ENCODE data around the gene PRDM2. TPM values are rescaled to one million over a fixed set of nuclear protein-coding genes. Genes with fewer than 3 reads are reported as not detected.

The PRDM2 gene
- total RNA-seq, 1 donor from 2014 or later = 23.0 TPM

DNA sequence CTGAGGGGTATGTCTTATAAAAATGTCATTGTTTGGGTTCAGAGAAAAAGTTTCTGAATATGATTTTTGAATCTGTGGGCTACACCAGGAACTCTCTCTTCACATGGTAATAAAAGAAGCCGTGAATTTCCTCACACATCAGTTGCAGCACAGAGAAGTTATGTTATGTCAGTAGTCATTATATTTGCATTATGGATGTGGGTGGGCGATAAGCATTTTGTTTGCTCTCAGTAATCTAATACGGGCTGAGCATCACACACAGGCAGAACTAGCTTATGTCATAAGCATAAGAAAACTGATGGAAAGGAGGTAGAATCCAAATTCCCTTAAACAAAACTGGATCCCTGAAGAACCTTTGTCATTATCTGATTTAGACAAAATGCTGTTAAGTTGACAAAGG, 70.8 kb downstream of the PRDM2 start:
- H3K27me3 ChIP-seq (ENCODE audit: control insufficient read depth in 3 of 3, insufficient read depth in 3 of 3, low read length in 3 of 3) = no peaks in the 10 kb centered on the region
- no peak overlapping the region for H3K4me3 ChIP-seq (ENCODE audit: low read length in 3 of 3)
- no peaks in the 10 kb centered on the region for H3K9me3 ChIP-seq (ENCODE audit: control insufficient read depth in 3 of 3, low read length in 3 of 3)
- no peak overlapping the region for H3K27ac ChIP-seq (ENCODE audit: low read depth, low read length)
- no peak overlapping the region for H3K9ac ChIP-seq (ENCODE audit: low read depth in 1 of 3, low read length in 3 of 3)
- peaks cover 5 to 10% (median 7%) of the 10 kb centered on the region in 3 donors for H3K4me1 ChIP-seq (ENCODE audit: control insufficient read depth in 3 of 3, insufficient read depth in 3 of 3, low read length in 3 of 3)
- peaks cover 0 to 26% (median 4%) of the 10 kb centered on the region in 3 donors for H3K36me3 ChIP-seq (ENCODE audit: control insufficient read depth in 3 of 3, insufficient read depth in 3 of 3, low read length in 3 of 3)

DNA sequence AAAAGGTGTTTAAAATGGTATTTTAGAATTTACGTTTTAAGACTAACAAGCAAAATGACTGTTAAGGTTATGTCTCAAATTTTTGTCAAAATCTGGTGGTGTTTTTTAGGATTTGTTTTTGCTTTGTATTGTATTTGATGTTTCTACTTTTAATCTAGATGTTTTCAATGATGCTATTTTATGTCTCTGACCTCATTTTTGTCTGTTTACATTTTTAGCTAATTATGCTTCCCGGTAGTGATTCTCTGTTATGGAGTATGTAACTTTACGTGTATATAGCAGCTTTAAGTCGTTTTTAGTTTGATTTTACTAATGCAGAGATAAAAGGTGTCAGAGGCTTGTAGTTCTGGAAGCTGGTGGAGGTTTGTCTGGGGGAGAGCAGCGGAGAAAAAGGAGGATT, 71.8 kb downstream of the PRDM2 start:
- Histone ChIP-seq H3K36me3 (ENCODE audit: control insufficient read depth in 3 of 3, insufficient read depth in 3 of 3, low read length in 3 of 3) (peaks cover 8 to 35% (median 14%) of the 10 kb centered on the region in 3 donors), H3K9me3 (ENCODE audit: control insufficient read depth in 3 of 3, low read length in 3 of 3) (no peaks in the 10 kb centered on the region), H3K27me3 (ENCODE audit: control insufficient read depth in 3 of 3, insufficient read depth in 3 of 3, low read length in 3 of 3) (no peaks in the 10 kb centered on the region), H3K27ac (ENCODE audit: low read depth, low read length) (no peak overlapping the region), H3K4me3 (ENCODE audit: low read length in 3 of 3) (no peak overlapping the region), H3K4me1 (ENCODE audit: control insufficient read depth in 3 of 3, insufficient read depth in 3 of 3, low read length in 3 of 3) (peaks cover 0 to 3% (median 2%) of the 10 kb centered on the region in 3 donors), H3K9ac (ENCODE audit: low read depth in 1 of 3, low read length in 3 of 3) (no peak overlapping the region)

DNA sequence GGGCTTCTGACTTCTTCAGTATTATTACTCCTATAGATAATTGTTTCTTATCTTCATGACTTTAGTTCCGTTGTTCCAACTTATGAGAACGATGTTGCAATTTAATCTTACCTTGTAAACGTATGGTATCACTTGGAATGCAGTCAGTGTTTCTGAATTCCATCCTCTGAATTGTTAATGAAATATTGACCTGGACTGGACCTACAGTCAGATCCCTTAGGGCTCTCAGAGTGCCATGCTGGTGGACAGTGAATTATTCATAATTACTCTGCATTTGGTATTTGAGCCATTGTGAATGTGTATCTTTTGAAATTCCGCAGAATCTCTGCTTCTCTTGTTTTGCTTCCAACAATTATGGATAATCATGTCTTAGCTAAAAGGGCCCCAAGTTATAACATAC, 72.3 kb downstream of the PRDM2 start:
- no peak overlapping the region for H3K4me3 ChIP-seq (ENCODE audit: low read length in 3 of 3)
- H3K9me3 ChIP-seq (ENCODE audit: control insufficient read depth in 3 of 3, low read length in 3 of 3) = no peaks in the 10 kb centered on the region
- no peak overlapping the region for H3K27ac ChIP-seq (ENCODE audit: low read depth, low read length)
- peaks cover 0 to 3% (median 0%) of the 10 kb centered on the region in 3 donors for H3K4me1 ChIP-seq (ENCODE audit: control insufficient read depth in 3 of 3, insufficient read depth in 3 of 3, low read length in 3 of 3)
- no peaks in the 10 kb centered on the region for H3K27me3 ChIP-seq (ENCODE audit: control insufficient read depth in 3 of 3, insufficient read depth in 3 of 3, low read length in 3 of 3)
- no peak overlapping the region for H3K9ac ChIP-seq (ENCODE audit: low read depth in 1 of 3, low read length in 3 of 3)
- peaks cover 13 to 41% (median 19%) of the 10 kb centered on the region in 3 donors for H3K36me3 ChIP-seq (ENCODE audit: control insufficient read depth in 3 of 3, insufficient read depth in 3 of 3, low read length in 3 of 3)

DNA sequence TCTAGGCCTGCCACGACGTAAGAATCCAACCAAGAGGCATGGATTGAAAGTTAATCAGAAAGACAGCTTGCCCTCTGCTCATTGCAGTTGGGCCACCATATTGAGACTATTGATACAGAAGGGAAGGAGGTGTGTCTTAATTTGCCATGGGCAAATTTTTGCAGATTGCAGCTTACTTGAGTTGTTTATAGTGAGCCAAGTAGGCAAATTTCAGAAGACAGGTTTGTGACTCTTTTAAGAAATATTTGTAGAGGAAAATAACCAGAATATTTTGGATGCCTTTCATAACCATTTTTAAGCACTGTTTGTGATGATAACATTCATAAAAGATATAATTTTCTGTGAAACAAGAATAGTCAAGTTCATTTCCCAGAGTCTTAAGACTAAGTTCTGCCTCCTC, 74.1 kb downstream of the PRDM2 start:
- Histone ChIP-seq H3K4me3 (ENCODE audit: low read length in 3 of 3) (no peak overlapping the region), H3K9me3 (ENCODE audit: control insufficient read depth in 3 of 3, low read length in 3 of 3) (no peaks in the 10 kb centered on the region), H3K27ac (ENCODE audit: low read depth, low read length) (no peak overlapping the region), H3K36me3 (ENCODE audit: control insufficient read depth in 3 of 3, insufficient read depth in 3 of 3, low read length in 3 of 3) (peaks cover 24 to 56% (median 36%) of the 10 kb centered on the region in 3 donors), H3K9ac (ENCODE audit: low read depth in 1 of 3, low read length in 3 of 3) (no peak overlapping the region), H3K4me1 (ENCODE audit: control insufficient read depth in 3 of 3, insufficient read depth in 3 of 3, low read length in 3 of 3) (peaks cover 0 to 3% (median 0%) of the 10 kb centered on the region in 3 donors), H3K27me3 (ENCODE audit: control insufficient read depth in 3 of 3, insufficient read depth in 3 of 3, low read length in 3 of 3) (no peaks in the 10 kb centered on the region)

DNA sequence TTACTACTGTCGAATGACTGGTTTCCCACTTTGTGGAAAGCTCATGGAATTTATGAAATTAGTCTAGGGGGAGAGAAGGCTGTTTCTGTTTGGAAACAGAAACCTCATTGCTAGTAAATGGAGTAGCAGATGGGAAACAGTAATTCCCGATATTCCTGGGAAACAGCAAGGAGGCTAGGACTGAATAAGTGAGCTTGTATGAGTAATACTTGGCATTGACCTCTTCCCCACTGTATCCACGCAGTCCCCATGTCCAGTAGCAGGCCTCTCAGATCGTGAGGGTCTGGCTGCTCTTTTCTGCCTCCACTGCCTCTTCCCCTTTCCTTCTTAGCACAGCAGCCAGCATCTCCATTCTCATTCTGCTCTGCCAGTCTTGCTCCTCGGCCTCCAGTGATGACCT, 75.5 kb downstream of the PRDM2 start:
- H3K9me3 ChIP-seq (ENCODE audit: control insufficient read depth in 3 of 3, low read length in 3 of 3) = no peaks in the 10 kb centered on the region
- no peak overlapping the region for H3K4me3 ChIP-seq (ENCODE audit: low read length in 3 of 3)
- no peak overlapping the region for H3K9ac ChIP-seq (ENCODE audit: low read depth in 1 of 3, low read length in 3 of 3)
- peaks cover 35 to 64% (median 50%) of the 10 kb centered on the region in 3 donors for H3K36me3 ChIP-seq (ENCODE audit: control insufficient read depth in 3 of 3, insufficient read depth in 3 of 3, low read length in 3 of 3)
- H3K27ac ChIP-seq (ENCODE audit: low read depth, low read length) = no peak overlapping the region
- H3K27me3 ChIP-seq (ENCODE audit: control insufficient read depth in 3 of 3, insufficient read depth in 3 of 3, low read length in 3 of 3) = no peaks in the 10 kb centered on the region
- no peaks in the 10 kb centered on the region for H3K4me1 ChIP-seq (ENCODE audit: control insufficient read depth in 3 of 3, insufficient read depth in 3 of 3, low read length in 3 of 3)

DNA sequence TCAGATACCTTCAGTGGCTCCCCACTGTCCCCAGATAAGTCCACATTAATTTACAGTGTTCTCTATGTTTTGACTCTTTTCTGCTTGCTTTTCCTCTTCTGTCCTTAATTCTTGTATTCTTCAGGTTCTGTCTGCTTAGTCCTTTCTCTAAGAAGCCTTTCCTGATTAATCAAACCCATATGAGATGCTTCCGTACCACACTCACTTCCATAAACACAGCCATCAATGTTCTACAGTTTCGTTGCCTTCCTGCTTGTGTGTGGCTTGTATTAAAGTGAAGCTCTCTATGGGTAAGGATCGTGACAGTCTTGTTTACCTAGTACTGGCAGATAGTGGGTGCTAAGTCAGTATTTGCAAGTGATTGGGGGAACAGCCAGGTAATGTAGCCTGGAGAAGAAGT, 75.9 kb downstream of the PRDM2 start:
- Histone ChIP-seq H3K4me1 (ENCODE audit: control insufficient read depth in 3 of 3, insufficient read depth in 3 of 3, low read length in 3 of 3) (no peaks in the 10 kb centered on the region), H3K9me3 (ENCODE audit: control insufficient read depth in 3 of 3, low read length in 3 of 3) (no peaks in the 10 kb centered on the region), H3K36me3 (ENCODE audit: control insufficient read depth in 3 of 3, insufficient read depth in 3 of 3, low read length in 3 of 3) (peaks cover 35 to 64% (median 53%) of the 10 kb centered on the region in 3 donors), H3K4me3 (ENCODE audit: low read length in 3 of 3) (no peak overlapping the region), H3K9ac (ENCODE audit: low read depth in 1 of 3, low read length in 3 of 3) (no peak overlapping the region), H3K27ac (ENCODE audit: low read depth, low read length) (no peak overlapping the region), H3K27me3 (ENCODE audit: control insufficient read depth in 3 of 3, insufficient read depth in 3 of 3, low read length in 3 of 3) (no peaks in the 10 kb centered on the region)

DNA sequence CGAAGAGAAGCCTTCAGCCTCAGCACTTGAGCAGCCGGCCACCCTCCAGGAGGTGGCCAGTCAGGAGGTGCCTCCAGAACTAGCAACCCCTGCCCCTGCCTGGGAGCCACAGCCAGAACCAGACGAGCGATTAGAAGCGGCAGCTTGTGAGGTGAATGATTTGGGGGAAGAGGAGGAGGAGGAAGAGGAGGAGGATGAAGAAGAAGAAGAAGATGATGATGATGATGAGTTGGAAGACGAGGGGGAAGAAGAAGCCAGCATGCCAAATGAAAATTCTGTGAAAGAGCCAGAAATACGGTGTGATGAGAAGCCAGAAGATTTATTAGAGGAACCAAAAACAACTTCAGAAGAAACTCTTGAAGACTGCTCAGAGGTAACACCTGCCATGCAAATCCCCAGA, 78.4 kb downstream of the PRDM2 start:
- no peaks in the 10 kb centered on the region for H3K27me3 ChIP-seq (ENCODE audit: control insufficient read depth in 3 of 3, insufficient read depth in 3 of 3, low read length in 3 of 3)
- H3K9me3 ChIP-seq (ENCODE audit: control insufficient read depth in 3 of 3, low read length in 3 of 3) = no peaks in the 10 kb centered on the region
- peaks cover 37 to 64% (median 58%) of the 10 kb centered on the region in 3 donors for H3K36me3 ChIP-seq (ENCODE audit: control insufficient read depth in 3 of 3, insufficient read depth in 3 of 3, low read length in 3 of 3)
- no peak overlapping the region for H3K9ac ChIP-seq (ENCODE audit: low read depth in 1 of 3, low read length in 3 of 3)
- peaks cover 3 to 11% (median 8%) of the 10 kb centered on the region in 3 donors for H3K4me1 ChIP-seq (ENCODE audit: control insufficient read depth in 3 of 3, insufficient read depth in 3 of 3, low read length in 3 of 3)
- no peak overlapping the region for H3K4me3 ChIP-seq (ENCODE audit: low read length in 3 of 3)
- no peak overlapping the region for H3K27ac ChIP-seq (ENCODE audit: low read depth, low read length)

DNA sequence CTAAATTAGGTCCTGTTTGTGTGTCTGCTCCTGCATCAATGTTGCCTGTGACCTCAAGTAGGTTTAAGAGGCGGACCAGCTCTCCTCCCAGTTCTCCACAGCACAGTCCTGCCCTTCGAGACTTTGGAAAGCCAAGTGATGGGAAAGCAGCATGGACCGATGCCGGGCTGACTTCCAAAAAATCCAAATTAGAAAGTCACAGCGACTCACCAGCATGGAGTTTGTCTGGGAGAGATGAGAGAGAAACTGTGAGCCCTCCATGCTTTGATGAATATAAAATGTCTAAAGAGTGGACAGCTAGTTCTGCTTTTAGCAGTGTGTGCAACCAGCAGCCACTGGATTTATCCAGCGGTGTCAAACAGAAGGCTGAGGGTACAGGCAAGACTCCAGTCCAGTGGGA, 79.9 kb downstream of the PRDM2 start:
- Histone ChIP-seq H3K36me3 (ENCODE audit: control insufficient read depth in 3 of 3, insufficient read depth in 3 of 3, low read length in 3 of 3) (peaks cover 37 to 64% (median 54%) of the 10 kb centered on the region in 3 donors), H3K9ac (ENCODE audit: low read depth in 1 of 3, low read length in 3 of 3) (no peak overlapping the region), H3K9me3 (ENCODE audit: control insufficient read depth in 3 of 3, low read length in 3 of 3) (no peaks in the 10 kb centered on the region), H3K27ac (ENCODE audit: low read depth, low read length) (no peak overlapping the region), H3K4me1 (ENCODE audit: control insufficient read depth in 3 of 3, insufficient read depth in 3 of 3, low read length in 3 of 3) (peaks cover 13 to 21% (median 21%) of the 10 kb centered on the region in 3 donors), H3K4me3 (ENCODE audit: low read length in 3 of 3) (no peak overlapping the region), H3K27me3 (ENCODE audit: control insufficient read depth in 3 of 3, insufficient read depth in 3 of 3, low read length in 3 of 3) (no peaks in the 10 kb centered on the region)

DNA sequence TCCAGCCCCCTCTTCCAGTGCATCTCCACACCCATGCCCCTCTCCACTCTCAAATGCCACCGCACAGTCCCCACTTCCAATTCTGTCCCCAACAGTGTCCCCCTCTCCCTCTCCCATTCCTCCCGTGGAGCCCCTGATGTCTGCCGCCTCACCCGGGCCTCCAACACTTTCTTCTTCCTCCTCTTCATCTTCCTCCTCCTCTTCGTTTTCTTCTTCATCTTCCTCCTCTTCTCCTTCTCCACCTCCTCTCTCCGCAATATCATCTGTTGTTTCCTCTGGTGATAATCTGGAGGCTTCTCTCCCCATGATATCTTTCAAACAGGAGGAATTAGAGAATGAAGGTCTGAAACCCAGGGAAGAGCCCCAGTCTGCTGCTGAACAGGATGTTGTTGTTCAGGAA, 80.8 kb downstream of the PRDM2 start:
- Histone ChIP-seq H3K4me1 (ENCODE audit: control insufficient read depth in 3 of 3, insufficient read depth in 3 of 3, low read length in 3 of 3) (peaks cover 14 to 21% (median 21%) of the 10 kb centered on the region in 3 donors), H3K27ac (ENCODE audit: low read depth, low read length) (no peak overlapping the region), H3K4me3 (ENCODE audit: low read length in 3 of 3) (no peak overlapping the region), H3K27me3 (ENCODE audit: control insufficient read depth in 3 of 3, insufficient read depth in 3 of 3, low read length in 3 of 3) (no peaks in the 10 kb centered on the region), H3K9me3 (ENCODE audit: control insufficient read depth in 3 of 3, low read length in 3 of 3) (no peaks in the 10 kb centered on the region), H3K9ac (ENCODE audit: low read depth in 1 of 3, low read length in 3 of 3) (no peak overlapping the region), H3K36me3 (ENCODE audit: control insufficient read depth in 3 of 3, insufficient read depth in 3 of 3, low read length in 3 of 3) (peaks cover 37 to 60% (median 45%) of the 10 kb centered on the region in 3 donors)

DNA sequence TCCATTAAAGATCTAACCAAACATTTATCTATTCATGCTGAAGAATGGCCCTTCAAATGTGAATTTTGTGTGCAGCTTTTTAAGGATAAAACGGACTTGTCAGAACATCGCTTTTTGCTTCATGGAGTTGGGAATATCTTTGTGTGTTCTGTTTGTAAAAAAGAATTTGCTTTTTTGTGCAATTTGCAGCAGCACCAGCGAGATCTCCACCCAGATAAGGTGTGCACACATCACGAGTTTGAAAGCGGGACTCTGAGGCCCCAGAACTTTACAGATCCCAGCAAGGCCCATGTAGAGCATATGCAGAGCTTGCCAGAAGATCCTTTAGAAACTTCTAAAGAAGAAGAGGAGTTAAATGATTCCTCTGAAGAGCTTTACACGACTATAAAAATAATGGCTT, 81.2 kb downstream of the PRDM2 start:
- H3K36me3 ChIP-seq (ENCODE audit: control insufficient read depth in 3 of 3, insufficient read depth in 3 of 3, low read length in 3 of 3) = peaks cover 34 to 55% (median 41%) of the 10 kb centered on the region in 3 donors
- no peak overlapping the region for H3K9ac ChIP-seq (ENCODE audit: low read depth in 1 of 3, low read length in 3 of 3)

More for the DNA sequence above, 81.2 kb downstream of the PRDM2 start:
- Histone ChIP-seq H3K27me3 (ENCODE audit: control insufficient read depth in 3 of 3, insufficient read depth in 3 of 3, low read length in 3 of 3) (no peaks in the 10 kb centered on the region), H3K4me1 (ENCODE audit: control insufficient read depth in 3 of 3, insufficient read depth in 3 of 3, low read length in 3 of 3) (peaks cover 14 to 21% (median 21%) of the 10 kb centered on the region in 3 donors), H3K9me3 (ENCODE audit: control insufficient read depth in 3 of 3, low read length in 3 of 3) (no peaks in the 10 kb centered on the region), H3K27ac (ENCODE audit: low read depth, low read length) (no peak overlapping the region), H3K4me3 (ENCODE audit: low read length in 3 of 3) (no peak overlapping the region)

All from skeletal muscle tissue (tissue), 4 donors.